Thyroid gland (tissue), 4 donors: ENCODE data around the gene KMT2E.
"Not testable (repeated sequence)": the region's sequence is repeated elsewhere in the genome, so short reads cannot be mapped to it uniquely, and the experiment has no call there.

Source experiments
- POLR2A ChIP-seq, 2 donors: fragments of 450-650 bp; IDR thresholded peaks; one replicate each; pipeline ENCODE4 v1.6.1; 2017; ENCODE audit warnings: antibody characterized with exemption in 2 of 2, mild to moderate bottlenecking in 2 of 2, moderate library complexity in 1 of 2
- TF ChIP-seq, protein P1 (sequence below), 6 experiments: fragments of 200-600 bp in 3 of 6; fragments of 450-650 bp in 3 of 6; sonication (generic) in 3 of 6; IDR thresholded peaks; one replicate each; pipeline ENCODE4 v1.5.1; 2016 to 2019; ENCODE audit warnings: antibody characterized with exemption in 6 of 6, mild to moderate bottlenecking in 2 of 6, inconsistent platforms in 1 of 6, moderate library complexity in 1 of 6

DNA sequence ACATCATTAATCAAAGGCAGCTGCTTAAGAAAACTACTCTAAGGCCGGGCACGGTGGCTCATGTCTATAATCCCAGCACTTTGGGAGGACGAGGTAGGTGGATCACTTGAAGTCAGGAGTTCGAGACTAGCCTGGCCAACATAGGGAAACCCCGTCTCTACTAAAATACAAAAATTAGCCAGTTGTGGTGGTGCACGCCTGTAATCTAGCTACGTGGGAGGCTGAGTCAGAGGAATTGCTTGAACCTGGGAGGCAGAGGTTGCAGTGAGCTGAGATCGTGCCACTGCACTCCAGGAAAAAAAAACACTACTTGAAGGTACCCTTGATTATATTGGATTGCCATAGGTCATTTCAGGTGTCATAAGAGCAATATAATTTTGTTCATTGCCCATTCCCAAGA lies 14.9 kb downstream of the KMT2E start:
- TF ChIP-seq, protein P1, sequence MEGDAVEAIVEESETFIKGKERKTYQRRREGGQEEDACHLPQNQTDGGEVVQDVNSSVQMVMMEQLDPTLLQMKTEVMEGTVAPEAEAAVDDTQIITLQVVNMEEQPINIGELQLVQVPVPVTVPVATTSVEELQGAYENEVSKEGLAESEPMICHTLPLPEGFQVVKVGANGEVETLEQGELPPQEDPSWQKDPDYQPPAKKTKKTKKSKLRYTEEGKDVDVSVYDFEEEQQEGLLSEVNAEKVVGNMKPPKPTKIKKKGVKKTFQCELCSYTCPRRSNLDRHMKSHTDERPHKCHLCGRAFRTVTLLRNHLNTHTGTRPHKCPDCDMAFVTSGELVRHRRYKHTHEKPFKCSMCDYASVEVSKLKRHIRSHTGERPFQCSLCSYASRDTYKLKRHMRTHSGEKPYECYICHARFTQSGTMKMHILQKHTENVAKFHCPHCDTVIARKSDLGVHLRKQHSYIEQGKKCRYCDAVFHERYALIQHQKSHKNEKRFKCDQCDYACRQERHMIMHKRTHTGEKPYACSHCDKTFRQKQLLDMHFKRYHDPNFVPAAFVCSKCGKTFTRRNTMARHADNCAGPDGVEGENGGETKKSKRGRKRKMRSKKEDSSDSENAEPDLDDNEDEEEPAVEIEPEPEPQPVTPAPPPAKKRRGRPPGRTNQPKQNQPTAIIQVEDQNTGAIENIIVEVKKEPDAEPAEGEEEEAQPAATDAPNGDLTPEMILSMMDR (IDR thresholded peaks at IDR 0.05), result not testable (repeated sequence)
- not testable (repeated sequence) for TF ChIP-seq POLR2A (IDR thresholded peaks at IDR 0.05)
